IPS-18c (cell line): Measurements from ENCODE around the gene SCUBE2.

ENCODE experiments used
- H3K4me3 ChIP-seq: 2 replicates; pipeline ENCODE4 v1.7.0; 2013; ENCODE audit warnings: low read depth, mild to moderate bottlenecking, low read length, moderate library complexity; ENCODE audit not compliant: insufficient read depth
- H3K9me3 ChIP-seq: one replicate; pipeline ENCODE4 v1.6.1; 2013; ENCODE audit warnings: mild to moderate bottlenecking, low read length, moderate library complexity; ENCODE audit not compliant: control insufficient read depth, insufficient read depth

SCUBE2 gene

GRCh38 chr11:8971196-8971923 lies 120.0 kb downstream of the SCUBE2 start:
- Histone ChIP-seq H3K9me3 (no peaks in the 10 kb centered on the region), H3K4me3 (no peak overlapping the region)
